GM12878 (cell line): ENCODE results near the gene SLCO3A1. TPM values are rescaled to one million over a fixed set of nuclear protein-coding genes. Genes with fewer than 3 reads are reported as not detected.

Experiments
- ATAC-seq: fragments of 200-7000 bp; cut with Tn5 transposase; 3 replicates; pipeline ENCODE4 v1.9.1; 2020; ENCODE audit warnings: mild to moderate bottlenecking, moderate library complexity
- BruUV-seq: library from RNA; stranded (reverse); fragments of 400-500 nt; replicated peaks from 2 replicates; lab custom pipeline; 2021; lab: Mats Ljungman, UMichigan
- CTCF ChIA-PET: fragments of 300-600 bp; sonication (Branson Sonifier 250); formaldehyde crosslinking; extraction: SDS; loops from one replicate; lab custom pipeline; 2021; ENCODE audit warnings: inconsistent platforms; lab: Yijun Ruan, JAX
- POLR2A ChIA-PET: fragments of 350-600 bp; formaldehyde crosslinking; extraction: SDS; loops from one replicate; lab custom pipeline; 2021; ENCODE audit warnings: inconsistent platforms; lab: Charles Lee
- RAD21 ChIA-PET: fragments of 300-600 bp; sonication (Branson Sonifier 250); formaldehyde crosslinking; loops from one replicate; lab custom pipeline; 2023; ENCODE audit warnings: antibody characterized with exemption; ENCODE audit not compliant: unreplicated experiment; lab: Charles Lee
- SMC1A ChIA-PET: fragments of 300-600 bp; sonication (Branson Sonifier 250); formaldehyde crosslinking; loops from one replicate; lab custom pipeline; 2023; ENCODE audit not compliant: unreplicated experiment, uncharacterized antibody; lab: Charles Lee
- DNase-seq: peaks from one replicate; pipeline ENCODE4 v3.0.0-alpha.2; 2011; ENCODE audit warnings: low read depth, low spot score
- FAIRE-seq: peaks from 3 replicates; lab custom pipeline; 2011; peaks lifted over from hg19 to GRCh38; lab: Jason Lieb, UNC
- H2AFZ ChIP-seq: 2 replicates; pipeline ENCODE4 v1.6.0; 2011; ENCODE audit warnings: low read depth, low read length, control low read depth; ENCODE audit not compliant: control insufficient read depth
- H3K27ac ChIP-seq: 2 replicates; pipeline ENCODE4 v1.5.1; 2011; ENCODE audit warnings: control low read depth; ENCODE audit not compliant: control insufficient read depth, insufficient read depth
- H3K27me3 ChIP-seq, 2 experiments: replicated peaks in 1 of 2; 2 replicates each; pipeline versions ENCODE4 v1.6.0 to v1.6.1; 2011; ENCODE audit warnings: low read length in 1 of 2; ENCODE audit not compliant: control insufficient read depth in 2 of 2, insufficient read depth in 2 of 2
- H3K36me3 ChIP-seq, 2 experiments: 2 replicates each; pipeline ENCODE4 v1.5.1; 2011; ENCODE audit warnings: low read length in 1 of 2; ENCODE audit not compliant: control insufficient read depth in 2 of 2, insufficient read depth in 2 of 2
- H3K4me1 ChIP-seq: 2 replicates; pipeline ENCODE4 v1.6.1; 2011; ENCODE audit warnings: mild to moderate bottlenecking, low read length, moderate library complexity, mixed read lengths; ENCODE audit not compliant: control insufficient read depth, insufficient read depth
- H3K4me2 ChIP-seq: 2 replicates; pipeline ENCODE4 v1.6.0; 2011; ENCODE audit warnings: control low read depth; ENCODE audit not compliant: control insufficient read depth, insufficient read depth
- H3K4me3 ChIP-seq: fragments of 200-600 bp; sonication (generic); 2 replicates; pipeline ENCODE4 v1.5.1; 2016
- H3K79me2 ChIP-seq: 2 replicates; pipeline ENCODE4 v1.6.0; 2011; ENCODE audit warnings: low read length; ENCODE audit not compliant: control insufficient read depth, insufficient read depth
- H3K9ac ChIP-seq: 2 replicates; pipeline ENCODE4 v1.8.0; 2011; ENCODE audit warnings: low read length, control low read depth, mixed read lengths; ENCODE audit not compliant: control insufficient read depth, insufficient read depth
- H3K9me3 ChIP-seq: replicated peaks from 3 replicates; pipeline ENCODE4 v1.5.1; 2011; ENCODE audit warnings: mild to moderate bottlenecking, low read length; ENCODE audit not compliant: control insufficient read depth, insufficient read depth
- H4K20me1 ChIP-seq: 2 replicates; pipeline ENCODE4 v1.6.0; 2011; ENCODE audit not compliant: control insufficient read depth, insufficient read depth
- BMI1 ChIP-seq: fragments of 450-650 bp; IDR thresholded peaks from 2 replicates; pipeline ENCODE4 v1.6.1; 2016; ENCODE audit warnings: mild to moderate bottlenecking, moderate library complexity, borderline replicate concordance
- BRCA1 ChIP-seq: IDR thresholded peaks from 2 replicates; pipeline ENCODE4 v1.6.1; 2011; ENCODE audit warnings: low read depth, low read length, improper control_type of control experiment
- CHD1 ChIP-seq: IDR thresholded peaks from 2 replicates; pipeline ENCODE4 v1.6.1; 2012; ENCODE audit warnings: low read depth, low read length, improper control_type of control experiment
- JUND ChIP-seq: IDR thresholded peaks from 2 replicates; pipeline ENCODE4 v1.6.1; 2012; ENCODE audit warnings: low read depth, mild to moderate bottlenecking, low read length, improper control_type of control experiment, moderate library complexity
- LARP7 ChIP-seq: fragments of 450-650 bp; IDR thresholded peaks from 2 replicates; pipeline ENCODE4 v1.6.1; 2017; ENCODE audit warnings: mild to moderate bottlenecking
- NFYA ChIP-seq: IDR thresholded peaks from 2 replicates; pipeline ENCODE4 v1.6.1; 2011; ENCODE audit warnings: low read depth, mild to moderate bottlenecking, low read length, improper control_type of control experiment, borderline replicate concordance
- PKNOX1 ChIP-seq: fragments of 450-650 bp; IDR thresholded peaks from 2 replicates; pipeline ENCODE4 v1.6.1; 2016; ENCODE audit warnings: mild to moderate bottlenecking
- POLR2AphosphoS2 ChIP-seq: IDR thresholded peaks from 2 replicates; pipeline ENCODE4 v1.6.1; 2011; ENCODE audit warnings: low read depth, mild to moderate bottlenecking, low read length, improper control_type of control experiment, moderate library complexity
- RAD21 ChIP-seq: IDR thresholded peaks from 2 replicates; pipeline ENCODE4 v1.6.1; 2011; ENCODE audit warnings: mild to moderate bottlenecking, low read depth, low read length, moderate library complexity; ENCODE audit not compliant: insufficient read depth
- REST ChIP-seq: IDR thresholded peaks from 2 replicates; pipeline ENCODE4 v1.6.1; 2012; ENCODE audit warnings: mild to moderate bottlenecking, low read depth, low read length
- SPI1 ChIP-seq: IDR thresholded peaks from 2 replicates; pipeline ENCODE4 v1.6.1; 2011; ENCODE audit warnings: low read depth, mild to moderate bottlenecking, low read length, moderate library complexity, borderline replicate concordance; ENCODE audit not compliant: insufficient read depth
- SRF ChIP-seq, 2 experiments: IDR thresholded peaks; 2 replicates each; pipeline ENCODE4 v1.6.1; 2011; ENCODE audit warnings: low read depth in 2 of 2, low read length in 2 of 2, mild to moderate bottlenecking in 1 of 2, moderate library complexity in 1 of 2
- STAT1 ChIP-seq: fragments of 450-650 bp; conservative IDR thresholded peaks from 2 replicates; pipeline ENCODE4 v1.6.1; 2014; ENCODE audit warnings: antibody characterized with exemption, mild to moderate bottlenecking
- YBX1 ChIP-seq: fragments of 450-650 bp; IDR thresholded peaks from 2 replicates; pipeline ENCODE4 v1.6.1; 2016; ENCODE audit warnings: antibody characterized with exemption
- YY1 ChIP-seq: IDR thresholded peaks from 2 replicates; pipeline ENCODE4 v1.6.1; 2011; ENCODE audit warnings: low read depth, mild to moderate bottlenecking, low read length
- WGBS: methylation state at CpG from one replicate; pipeline ENCODE4 v1.1.6; 2016; ENCODE audit warnings: low lambda C conversion rate; ENCODE audit not compliant: insufficient replicate concordance, insufficient coverage; ENCODE audit errors: missing lambda C conversion rate; 5-methylcytosine and 5-hydroxymethylcytosine counted together
- in situ Hi-C: fragments of 300-500 bp; cut with MboI; formaldehyde crosslinking; loops from 9 replicates; pipeline ENCODE4 v1.14.3; 2018; ENCODE audit warnings: mixed read lengths
- intact Hi-C: fragments of 100-400 bp; cut with micrococcal nuclease; formaldehyde crosslinking; loops from one replicate; pipeline ENCODE4 v1.14.2; 2022; ENCODE audit not compliant: unreplicated experiment
- polyA plus RNA-seq, 11 experiments: library from polyadenylated mRNA; depleted of rRNA in 4 of 11; unstranded in 6 of 11; stranded (reverse) in 5 of 11; fragments of >200 nt; fragmentation: Nextera tagmentation in 4 of 11; fragmentation: Illumina TruSeq in 1 of 11; extraction: Ambion mirVana in 4 of 11; extraction: Trizol in 1 of 11; gene quantifications; 1 replicate in 1 of 11; 2 replicates in 10 of 11; pipeline versions ENCODE4 v1.2.1 to v1.2.3, GENCODE V29; 2011 to 2016; ENCODE audit warnings: inconsistent platforms in 2 of 11, missing spikeins in 2 of 11, low read depth in 1 of 11
- total RNA-seq, 4 experiments: library from RNA; depleted of rRNA in 3 of 4; stranded (reverse); fragments of >200 nt in 3 of 4; fragmentation: Illumina TruSeq in 1 of 4; extraction: Trizol in 1 of 4; gene quantifications; 2 replicates each; pipeline versions ENCODE4 v1.2.1 to v1.2.3, GENCODE V29; 2013 to 2021
- TF ChIP-seq, protein P1 (sequence below): fragments of 450-650 bp; IDR thresholded peaks from 2 replicates; pipeline ENCODE4 v1.6.1; 2016; ENCODE audit warnings: mild to moderate bottlenecking, moderate library complexity, borderline replicate concordance

Gene SLCO3A1
- total and polyA plus RNA-seq, 10 of the 15 experiments (the other 5 are each of a cell fraction or from before 2014, with no cell fraction given): 0.05 to 5.9 (median 0.31) TPM

DNA sequence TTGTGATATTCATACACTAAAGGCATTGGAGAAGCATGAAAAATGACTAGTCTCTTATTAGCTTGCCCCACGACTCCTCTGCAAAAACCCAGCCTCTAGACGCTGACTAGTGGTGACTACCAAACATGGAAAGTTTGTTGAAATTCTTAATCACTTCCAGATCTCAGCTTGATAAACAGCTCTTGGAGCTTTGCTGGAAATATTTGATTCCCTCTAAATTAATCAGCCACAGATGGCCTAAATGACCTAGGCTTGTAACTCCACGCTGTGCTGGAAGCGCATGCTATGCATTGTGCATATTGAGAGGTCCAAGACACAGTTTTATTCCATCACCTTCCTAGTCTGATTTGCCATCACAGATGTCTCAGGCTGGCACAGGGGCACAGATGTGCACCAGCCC, 295.5 kb downstream of the SLCO3A1 start:
- ATAC-seq (no peak), FAIRE-seq (no peak), DNase-seq (no peak)
- Histone ChIP-seq H2AFZ (no peak overlapping the region), H3K79me2 (no peaks in the 10 kb centered on the region), H4K20me1 (no peaks in the 10 kb centered on the region), H3K27ac (no peak overlapping the region), H3K9me3 (no peaks in the 10 kb centered on the region), H3K4me3 (no peak overlapping the region), H3K4me1 (no peaks in the 10 kb centered on the region; the same call in 1 of the 2 replicates), H3K9ac (no peak overlapping the region), H3K4me2 (no peak overlapping the region), H3K27me3 (no peaks in the 10 kb centered on the region), H3K36me3 (no peaks in the 10 kb centered on the region; a peak in 1 of 4 replicates)
- 53% methylated on average over 4 of the region's 4 CpGs for WGBS
- ChIA-PET POLR2A (interaction anchor here (0.5 kb wide), 1 partner anchor 1146 kb away, joined by 4 read pairs; no protein-coding TSS in a partner anchor), RAD21 (no interaction called here), SMC1A (no interaction called here), CTCF (no interaction called here)
- intact Hi-C loops (no loop called here), in situ Hi-C loops (no loop called here)
- no TSS peak for BruUV-seq
- TF ChIP-seq LARP7 (no peak), YY1 (no peak), BRCA1 (no peak), NFYA (no peak), RAD21 (no peak), REST (no peak), BMI1 (no peak), SPI1 (no peak), PKNOX1 (no peak), STAT1 (no peak), SRF (IDR thresholded peaks at IDR 0.05; ENCODE audit: low read depth in 2 of 2, low read length in 2 of 2) (no peak), POLR2AphosphoS2 (no peak), YBX1 (no peak), CHD1 (no peak), JUND (no peak)
- TF ChIP-seq, protein P1, sequence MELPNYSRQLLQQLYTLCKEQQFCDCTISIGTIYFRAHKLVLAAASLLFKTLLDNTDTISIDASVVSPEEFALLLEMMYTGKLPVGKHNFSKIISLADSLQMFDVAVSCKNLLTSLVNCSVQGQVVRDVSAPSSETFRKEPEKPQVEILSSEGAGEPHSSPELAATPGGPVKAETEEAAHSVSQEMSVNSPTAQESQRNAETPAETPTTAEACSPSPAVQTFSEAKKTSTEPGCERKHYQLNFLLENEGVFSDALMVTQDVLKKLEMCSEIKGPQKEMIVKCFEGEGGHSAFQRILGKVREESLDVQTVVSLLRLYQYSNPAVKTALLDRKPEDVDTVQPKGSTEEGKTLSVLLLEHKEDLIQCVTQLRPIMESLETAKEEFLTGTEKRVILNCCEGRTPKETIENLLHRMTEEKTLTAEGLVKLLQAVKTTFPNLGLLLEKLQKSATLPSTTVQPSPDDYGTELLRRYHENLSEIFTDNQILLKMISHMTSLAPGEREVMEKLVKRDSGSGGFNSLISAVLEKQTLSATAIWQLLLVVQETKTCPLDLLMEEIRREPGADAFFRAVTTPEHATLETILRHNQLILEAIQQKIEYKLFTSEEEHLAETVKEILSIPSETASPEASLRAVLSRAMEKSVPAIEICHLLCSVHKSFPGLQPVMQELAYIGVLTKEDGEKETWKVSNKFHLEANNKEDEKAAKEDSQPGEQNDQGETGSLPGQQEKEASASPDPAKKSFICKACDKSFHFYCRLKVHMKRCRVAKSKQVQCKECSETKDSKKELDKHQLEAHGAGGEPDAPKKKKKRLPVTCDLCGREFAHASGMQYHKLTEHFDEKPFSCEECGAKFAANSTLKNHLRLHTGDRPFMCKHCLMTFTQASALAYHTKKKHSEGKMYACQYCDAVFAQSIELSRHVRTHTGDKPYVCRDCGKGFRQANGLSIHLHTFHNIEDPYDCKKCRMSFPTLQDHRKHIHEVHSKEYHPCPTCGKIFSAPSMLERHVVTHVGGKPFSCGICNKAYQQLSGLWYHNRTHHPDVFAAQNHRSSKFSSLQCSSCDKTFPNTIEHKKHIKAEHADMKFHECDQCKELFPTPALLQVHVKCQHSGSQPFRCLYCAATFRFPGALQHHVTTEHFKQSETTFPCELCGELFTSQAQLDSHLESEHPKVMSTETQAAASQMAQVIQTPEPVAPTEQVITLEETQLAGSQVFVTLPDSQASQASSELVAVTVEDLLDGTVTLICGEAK: no peak
